Activated CD8-positive, alpha-beta T cell treated with anti-CD3 and anti-CD28 coated beads for 36 hours (primary cell): ENCODE results near the gene DPP9. TPM values are rescaled to one million over a fixed set of nuclear protein-coding genes. Genes with fewer than 3 reads are reported as not detected.
"Not testable (repeated sequence)": the region's sequence is repeated elsewhere in the genome, so short reads cannot be mapped to it uniquely, and the experiment has no call there.

Experiments used
- ATAC-seq: fragments of 200-7000 bp; cut with Tn5 transposase; one replicate; pipeline ENCODE4 v1.10.0; 2021; ENCODE audit warnings: mild to moderate bottlenecking, moderate library complexity
- CTCF ChIA-PET: fragments of 350-600 bp; sonication (Branson Sonifier 250); formaldehyde crosslinking; loops from one replicate; lab custom pipeline; 2021; ENCODE audit warnings: antibody characterized with exemption; lab: Charles Lee
- POLR2A ChIA-PET: fragments of 350-600 bp; sonication (Branson Sonifier 250); formaldehyde crosslinking; loops from one replicate; lab custom pipeline; 2021; ENCODE audit warnings: antibody characterized with exemption; lab: Charles Lee
- DNase-seq: peaks from one replicate; pipeline ENCODE4 v3.0.0-alpha.2; 2020
- H3K27ac Mint-ChIP-seq: one replicate; pipeline ENCODE4 v1.8.0; 2021; ENCODE audit warnings: mild to moderate bottlenecking, mixed read lengths
- H3K27me3 Mint-ChIP-seq: one replicate; pipeline ENCODE4 v1.8.0; 2021; ENCODE audit warnings: mixed read lengths
- H3K36me3 Mint-ChIP-seq: one replicate; pipeline ENCODE4 v1.8.0; 2021; ENCODE audit warnings: low read depth, mixed read lengths
- H3K4me1 Mint-ChIP-seq: one replicate; pipeline ENCODE4 v1.8.0; 2021; ENCODE audit warnings: low read depth, mixed read lengths
- H3K4me3 Mint-ChIP-seq: one replicate; pipeline ENCODE4 v1.8.0; 2021; ENCODE audit warnings: mild to moderate bottlenecking, moderate library complexity, mixed read lengths
- H3K9me3 Mint-ChIP-seq: one replicate; pipeline ENCODE4 v1.8.0; 2021; ENCODE audit warnings: mixed read lengths
- CTCF ChIP-seq: fragments of 200-600 bp; IDR thresholded peaks from one replicate; pipeline ENCODE4 v1.8.0; 2022; ENCODE audit warnings: antibody characterized with exemption, mild to moderate bottlenecking
- intact Hi-C: fragments of 100-400 bp; cut with micrococcal nuclease; formaldehyde crosslinking; loops from one replicate; pipeline ENCODE4 v1.10.0; 2022
- total RNA-seq, 2 experiments: library from RNA; stranded (reverse); gene quantifications; one replicate each; pipeline ENCODE4 v1.2.3, GENCODE V29; 2021

The DPP9 gene
- total RNA-seq, 2 experiments from 2014 or later, result 60.4 to 64.0 TPM

GRCh38 chr19:4717191-4717965, 6.3 kb downstream of the DPP9 start:
- Mint-ChIP-seq H3K27me3 (no peaks in the 10 kb centered on the region), H3K4me1 (peaks cover 15% of the 10 kb centered on the region), H3K27ac (no peak overlapping the region), H3K4me3 (no peak overlapping the region), H3K9me3 (no peaks in the 10 kb centered on the region), H3K36me3 (peaks cover 19% of the 10 kb centered on the region)
- DNase-seq (no peak), ATAC-seq (no peak)
- no peak for TF ChIP-seq CTCF
- ChIA-PET CTCF (interaction anchor here (0.9 kb wide), 1 partner anchor 150 kb away, joined by 3 read pairs; no protein-coding TSS in a partner anchor), POLR2A (no interaction called here)
- intact Hi-C loops, result no loop called here

- Mint-ChIP-seq H3K4me3 (no peak overlapping the region), H3K27me3 (no peaks in the 10 kb centered on the region), H3K27ac (no peak overlapping the region), H3K36me3 (peaks cover 26% of the 10 kb centered on the region), H3K9me3 (no peaks in the 10 kb centered on the region), H3K4me1 (peaks cover 5% of the 10 kb centered on the region)
- no peak for ATAC-seq
- CTCF ChIA-PET, result no interaction called here
- no peak for TF ChIP-seq CTCF
- no peak for DNase-seq
- intact Hi-C loops, result no loop called here
- POLR2A ChIA-PET, result no interaction called here
Observed at GRCh38 chr19:4715529-4716221, 8.0 kb downstream of the DPP9 start.

GRCh38 chr19:4715178-4715528, 8.5 kb downstream of the DPP9 start:
- DNase-seq, H3K27me3 Mint-ChIP-seq, H3K27ac Mint-ChIP-seq, intact Hi-C loops, POLR2A ChIA-PET, H3K4me3 Mint-ChIP-seq, H3K4me1 Mint-ChIP-seq, ATAC-seq, H3K9me3 Mint-ChIP-seq: not testable (repeated sequence)
- CTCF ChIA-PET, result interaction anchor here (0.8 kb wide), 1 partner anchor 148 kb away, joined by 3 read pairs; no protein-coding TSS in a partner anchor
- H3K36me3 Mint-ChIP-seq, result peaks cover 24% of the 10 kb centered on the region

GRCh38 chr19:4714016-4714415, 9.6 kb downstream of the DPP9 start:
- ChIA-PET CTCF (no interaction called here), POLR2A (no interaction called here)
- peaks cover 8% of the 10 kb centered on the region for H3K4me1 Mint-ChIP-seq
- no peak for DNase-seq
- intact Hi-C loops, result no loop called here
- H3K4me3 Mint-ChIP-seq, result no peak overlapping the region
- peaks cover 29% of the 10 kb centered on the region for H3K36me3 Mint-ChIP-seq
- no peak overlapping the region for H3K27ac Mint-ChIP-seq
- no peak for ATAC-seq
- H3K9me3 Mint-ChIP-seq, result no peaks in the 10 kb centered on the region
- no peak for TF ChIP-seq CTCF
- no peaks in the 10 kb centered on the region for H3K27me3 Mint-ChIP-seq

GRCh38 chr19:4713384-4713951, 10.2 kb downstream of the DPP9 start:
- TF ChIP-seq CTCF, result no peak
- POLR2A ChIA-PET, result no interaction called here
- ATAC-seq (no peak), DNase-seq (no peak)
- H3K4me3 Mint-ChIP-seq, result no peak overlapping the region
- H3K27me3 Mint-ChIP-seq, result no peaks in the 10 kb centered on the region
- no peaks in the 10 kb centered on the region for H3K9me3 Mint-ChIP-seq
- CTCF ChIA-PET, result no interaction called here
- H3K4me1 Mint-ChIP-seq, result peaks cover 9% of the 10 kb centered on the region
- no peak overlapping the region for H3K27ac Mint-ChIP-seq
- H3K36me3 Mint-ChIP-seq, result peaks cover 24% of the 10 kb centered on the region
- intact Hi-C loops, result no loop called here
